NCI-H69 (cell line): Measurements from ENCODE around the gene KRTCAP2.
A peak's percentile ranks its signal among the peaks of the same experiment; 100 is the strongest.

Experiments used
- DNase-seq: peaks from one replicate; lab custom pipeline; 2025; lab: John Stamatoyannopoulos, UW

Gene KRTCAP2

DNA sequence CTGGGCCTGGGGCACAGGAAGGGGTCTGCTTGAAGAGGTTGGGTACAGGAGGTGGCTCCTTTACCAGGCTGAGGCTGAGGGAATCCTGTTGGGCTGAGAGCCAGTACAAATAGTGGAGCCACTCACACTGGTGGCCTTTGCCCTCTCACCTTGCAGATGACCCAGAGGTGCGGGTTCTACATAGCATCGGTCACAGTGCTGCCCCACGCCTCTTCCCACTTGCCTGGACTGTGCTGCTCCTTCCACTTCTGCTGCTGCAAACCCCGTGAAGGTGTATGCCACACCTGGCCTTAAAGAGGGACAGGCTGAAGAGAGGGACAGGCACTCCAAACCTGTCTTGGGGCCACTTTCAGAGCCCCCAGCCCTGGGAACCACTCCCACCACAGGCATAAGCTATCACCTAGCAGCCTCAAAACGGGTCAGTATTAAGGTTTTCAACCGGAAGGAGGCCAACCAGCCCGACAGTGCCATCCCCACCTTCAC lies 39.3 kb downstream of the KRTCAP2 start:
- DNase-seq = no peak

DNA sequence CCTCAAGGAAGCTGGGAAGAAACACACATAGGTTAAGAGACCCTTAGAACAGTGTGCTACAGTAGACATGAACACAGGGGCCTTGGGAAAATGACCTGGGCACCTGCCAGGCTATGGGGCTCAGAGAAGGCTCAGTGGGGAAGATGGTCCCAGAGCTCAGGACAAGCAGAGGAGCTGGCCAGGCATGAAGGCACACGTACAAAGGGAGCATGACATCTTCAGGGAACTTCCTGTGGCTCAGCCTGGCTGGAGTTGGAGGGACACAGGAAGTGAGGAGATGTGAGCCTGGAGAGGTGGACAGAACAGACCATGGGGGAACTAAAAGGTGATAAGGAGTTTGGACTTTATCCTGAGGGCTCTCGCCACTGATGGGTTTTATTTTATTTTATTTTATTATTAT lies 41.2 kb downstream of the KRTCAP2 start:
- no peak for DNase-seq

DNA sequence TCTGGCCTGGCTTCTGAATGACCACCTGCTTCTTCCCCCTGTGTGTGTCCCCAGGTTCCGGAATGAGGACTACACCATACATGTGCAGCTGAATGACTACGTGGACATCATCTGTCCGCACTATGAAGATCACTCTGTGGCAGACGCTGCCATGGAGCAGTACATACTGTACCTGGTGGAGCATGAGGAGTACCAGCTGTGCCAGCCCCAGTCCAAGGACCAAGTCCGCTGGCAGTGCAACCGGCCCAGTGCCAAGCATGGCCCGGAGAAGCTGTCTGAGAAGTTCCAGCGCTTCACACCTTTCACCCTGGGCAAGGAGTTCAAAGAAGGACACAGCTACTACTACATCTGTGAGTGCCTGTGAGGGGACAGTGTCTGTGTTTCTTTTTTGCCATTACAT lies 41.8 kb downstream of the KRTCAP2 start:
- DNase-seq = no peak

DNA sequence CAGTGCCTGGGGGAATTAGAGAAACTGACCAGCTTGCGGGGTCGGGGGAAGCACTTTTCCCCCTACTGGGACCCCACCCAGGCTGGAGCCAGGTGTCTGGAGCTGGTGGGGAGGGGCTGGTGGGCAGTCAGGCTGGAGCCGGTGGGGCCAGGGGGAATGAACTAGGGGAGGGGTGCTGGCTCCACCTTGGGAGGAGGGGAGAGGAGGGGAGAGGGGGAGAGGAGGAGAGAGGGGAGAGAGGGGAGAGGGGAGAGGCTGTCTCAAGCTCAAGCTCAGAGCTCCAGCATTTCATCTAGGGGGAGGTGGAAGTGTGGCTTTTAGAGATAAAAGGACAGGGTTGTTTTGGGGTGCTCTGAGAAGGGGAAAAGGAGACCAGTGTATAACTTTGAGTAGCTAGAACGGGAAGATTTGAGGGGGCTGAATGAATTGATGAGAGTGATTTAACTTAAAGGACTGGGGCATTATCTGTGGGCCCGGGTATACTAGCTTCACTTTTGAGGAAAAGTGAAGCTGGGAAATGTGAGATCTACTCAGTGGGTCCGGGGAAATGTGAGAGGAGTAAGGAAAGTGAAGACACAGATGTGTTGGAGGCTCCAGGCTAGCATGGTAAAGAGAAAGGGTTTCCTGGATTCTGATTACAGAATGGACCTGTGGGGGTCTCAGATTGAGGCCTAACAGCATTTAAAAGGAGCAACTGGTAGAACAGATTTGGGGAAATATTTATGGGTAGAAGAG lies 42.7 kb downstream of the KRTCAP2 start:
- peak; percentile 63 for DNase-seq

DNA sequence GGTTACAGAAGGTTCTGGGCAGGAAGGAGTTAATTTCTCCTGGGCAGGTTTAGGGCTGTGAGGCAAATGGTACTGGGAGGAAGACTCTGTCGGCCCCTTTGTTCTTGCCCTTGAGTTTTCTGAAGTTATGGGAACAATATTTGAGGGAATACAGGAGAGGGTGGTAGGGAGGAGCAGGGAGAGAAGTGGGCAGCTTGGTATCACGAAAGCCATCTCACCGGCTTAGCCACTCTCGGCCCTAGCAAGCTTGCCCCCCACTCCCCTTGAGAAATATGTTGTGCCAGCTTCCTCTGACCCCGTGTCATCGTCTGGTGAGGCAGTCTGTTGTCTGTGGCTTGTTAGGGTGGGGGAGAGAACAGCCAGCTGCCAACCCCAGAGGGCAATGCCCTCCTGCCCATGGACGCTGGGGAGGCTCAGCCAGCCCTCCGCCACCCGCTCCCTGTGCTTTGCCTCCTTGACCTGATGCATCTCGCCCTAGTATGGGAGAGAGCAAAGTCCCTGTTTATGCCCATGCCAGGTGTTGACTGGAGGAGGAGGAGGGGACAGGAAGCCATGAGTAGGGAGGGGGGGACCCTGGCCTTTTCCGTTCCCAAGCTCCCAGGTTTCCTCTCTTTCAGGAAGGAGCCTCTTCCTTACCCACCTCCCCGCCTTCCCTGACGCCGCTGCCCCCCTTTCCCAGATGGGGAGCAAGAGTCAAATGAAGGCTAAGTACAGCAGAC lies 44.2 kb downstream of the KRTCAP2 start:
- DNase-seq = peak; percentile 83

DNA sequence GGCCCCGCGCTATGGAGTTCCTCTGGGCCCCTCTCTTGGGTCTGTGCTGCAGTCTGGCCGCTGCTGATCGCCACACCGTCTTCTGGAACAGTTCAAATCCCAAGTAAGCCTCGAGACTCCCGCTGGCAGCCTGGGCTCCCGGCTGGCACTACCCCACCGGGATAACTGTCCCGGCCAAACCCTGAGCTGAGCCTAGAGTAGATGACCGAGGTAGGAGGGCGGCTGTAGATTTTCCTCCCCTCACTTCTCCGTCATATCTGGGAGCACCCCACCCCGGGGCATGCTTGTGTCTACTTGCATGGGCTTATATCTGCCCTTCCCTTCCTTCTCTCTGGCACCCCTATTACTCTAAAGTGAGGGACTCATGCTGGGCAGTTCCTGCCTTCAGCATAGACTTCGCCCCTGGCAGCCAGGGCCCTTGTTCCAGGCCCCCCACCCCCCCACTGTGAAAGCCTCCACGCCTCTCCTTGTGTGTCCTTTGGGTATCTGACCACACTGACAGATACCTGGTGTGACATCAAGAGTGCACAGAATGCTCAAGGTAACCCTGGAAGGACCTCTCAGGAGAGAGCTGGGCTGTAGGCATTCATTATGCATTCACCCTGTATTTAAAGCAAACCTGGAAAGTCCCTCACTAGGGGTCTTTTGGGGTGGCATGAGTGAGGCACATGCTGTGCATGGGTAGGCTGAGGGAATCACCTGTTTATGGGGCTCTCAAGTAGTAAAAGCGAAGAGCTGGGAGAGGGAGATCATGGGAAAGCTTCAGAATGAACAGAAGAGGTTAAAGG lies 44.9 kb downstream of the KRTCAP2 start:
- DNase-seq = peak; percentile 60

DNA sequence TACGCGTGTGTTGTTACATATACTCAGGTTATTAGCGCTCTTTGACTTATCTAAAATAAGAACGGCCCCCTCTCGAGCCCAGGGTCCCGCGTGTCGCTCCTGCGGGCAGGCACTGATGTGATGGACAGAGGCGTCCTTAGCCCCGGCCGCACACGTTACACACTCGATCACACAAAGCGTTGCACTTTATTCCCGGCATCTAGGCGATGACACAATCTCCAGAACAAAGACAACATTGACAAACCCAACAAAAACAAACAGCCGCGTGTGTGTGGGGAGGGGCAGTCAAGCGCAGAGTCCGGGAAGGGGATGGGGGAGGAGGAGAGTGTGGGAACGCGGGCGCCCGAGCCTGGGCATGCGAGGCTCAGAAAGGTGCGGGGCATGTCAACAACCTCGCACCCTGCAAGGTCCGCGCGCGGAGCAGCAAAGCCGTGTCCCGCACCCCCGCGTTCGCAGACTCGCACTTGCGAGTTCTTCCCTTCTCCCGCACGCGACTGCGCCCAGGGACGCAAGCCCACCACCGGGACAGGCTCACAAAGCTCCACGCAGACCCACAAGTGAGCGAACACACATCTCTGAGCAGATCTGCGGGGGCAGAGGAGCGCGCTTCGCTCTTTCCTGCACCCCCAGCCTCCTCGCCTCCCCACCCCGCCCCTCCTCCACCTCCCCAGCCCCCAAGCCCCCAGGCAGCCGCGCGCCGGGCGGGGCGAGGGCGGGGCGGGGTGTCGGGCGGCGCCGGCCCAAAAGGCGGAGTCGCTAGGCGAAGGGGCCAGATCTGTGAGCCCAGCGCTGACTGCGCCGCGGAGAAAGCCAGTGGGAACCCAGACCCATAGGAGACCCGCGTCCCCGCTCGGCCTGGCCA lies 45.8 kb downstream of the KRTCAP2 start, which contains the start of gene EFNA1:
TSS of gene EFNA1 (plus strand) at position 772 of the 862 bp plus-strand sequence. CDS start 102 bp downstream, outside the sequence.
- peak; percentile 82 for DNase-seq

DNA sequence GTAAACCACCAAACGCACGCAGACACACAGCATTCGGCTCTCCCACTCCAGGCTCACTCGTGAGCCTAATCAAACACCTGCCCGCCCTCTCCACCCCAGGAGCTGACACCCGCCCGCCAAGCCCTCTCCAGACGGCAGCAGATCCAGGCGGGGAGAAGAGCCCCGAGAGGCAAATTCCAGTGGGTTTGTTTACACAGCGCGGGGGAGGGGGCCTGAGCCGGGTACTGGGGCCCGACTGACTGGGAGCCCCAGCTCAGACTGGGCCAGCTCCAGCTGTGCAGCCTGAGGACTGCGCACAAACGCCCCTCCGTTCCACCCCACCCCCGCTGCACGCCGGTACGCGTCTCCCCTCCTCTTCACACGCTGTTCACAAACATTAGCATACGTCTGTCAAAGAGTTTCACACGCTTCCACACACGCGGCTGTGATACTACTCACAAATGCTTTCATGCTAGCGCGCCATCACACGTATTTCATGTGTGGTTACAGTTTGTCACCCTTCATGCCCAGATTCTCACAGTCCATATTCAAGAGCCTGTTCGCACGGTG lies 46.5 kb downstream of the KRTCAP2 start:
- peak; percentile 91 for DNase-seq

DNA sequence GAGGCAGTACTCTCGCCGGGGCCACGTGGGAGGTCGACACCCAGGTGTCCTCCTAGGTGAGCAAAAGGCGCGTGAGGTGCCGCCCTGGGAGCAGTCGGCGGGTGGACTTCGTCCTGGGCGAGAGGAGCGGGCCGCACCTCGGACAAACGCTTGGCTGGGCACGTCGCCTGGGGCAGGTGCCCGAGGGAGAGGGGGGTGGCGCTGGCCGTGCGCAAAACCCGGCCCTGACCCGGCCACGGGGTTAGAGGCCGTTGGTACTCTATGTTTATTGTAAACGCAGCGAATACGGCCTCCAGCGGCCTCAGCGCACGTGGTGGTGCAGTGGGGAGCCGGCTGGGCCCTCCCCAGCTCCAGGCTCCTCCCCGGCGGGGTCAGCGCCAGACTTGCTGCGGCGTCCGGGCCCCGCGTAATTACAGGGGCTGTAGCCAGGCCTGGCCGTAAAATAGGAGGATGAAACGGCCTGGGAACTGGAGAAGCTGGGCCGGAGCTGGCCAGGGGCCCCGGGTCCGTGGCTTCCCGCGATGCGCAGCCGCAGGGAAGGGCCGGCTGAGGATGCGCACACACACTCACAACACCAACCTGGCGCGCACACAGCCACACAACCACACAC lies 47.1 kb downstream of the KRTCAP2 start:
- peak; percentile 91 for DNase-seq

DNA sequence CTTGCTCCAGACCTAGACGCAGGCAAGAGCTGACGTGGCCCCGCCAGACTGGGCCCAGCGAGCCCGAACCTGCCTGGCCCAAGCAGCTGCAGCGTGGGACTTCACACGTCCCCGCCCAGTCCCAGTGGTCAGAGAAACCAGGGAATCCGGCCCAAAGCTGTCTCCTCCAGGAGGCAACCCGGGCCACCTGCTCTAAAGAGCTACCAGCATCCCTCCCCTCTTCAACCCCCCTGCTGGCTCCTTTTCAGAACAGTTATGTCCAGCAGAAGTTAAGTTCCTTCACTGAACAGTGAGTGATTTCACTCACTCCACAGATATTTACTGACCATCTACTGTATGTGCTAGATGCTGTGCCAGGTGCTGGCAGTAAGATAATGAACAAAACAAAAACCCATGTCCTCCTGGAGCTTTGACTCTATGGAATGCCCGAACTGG lies 47.6 kb downstream of the KRTCAP2 start:
- peak; percentile 43 for DNase-seq

DNA sequence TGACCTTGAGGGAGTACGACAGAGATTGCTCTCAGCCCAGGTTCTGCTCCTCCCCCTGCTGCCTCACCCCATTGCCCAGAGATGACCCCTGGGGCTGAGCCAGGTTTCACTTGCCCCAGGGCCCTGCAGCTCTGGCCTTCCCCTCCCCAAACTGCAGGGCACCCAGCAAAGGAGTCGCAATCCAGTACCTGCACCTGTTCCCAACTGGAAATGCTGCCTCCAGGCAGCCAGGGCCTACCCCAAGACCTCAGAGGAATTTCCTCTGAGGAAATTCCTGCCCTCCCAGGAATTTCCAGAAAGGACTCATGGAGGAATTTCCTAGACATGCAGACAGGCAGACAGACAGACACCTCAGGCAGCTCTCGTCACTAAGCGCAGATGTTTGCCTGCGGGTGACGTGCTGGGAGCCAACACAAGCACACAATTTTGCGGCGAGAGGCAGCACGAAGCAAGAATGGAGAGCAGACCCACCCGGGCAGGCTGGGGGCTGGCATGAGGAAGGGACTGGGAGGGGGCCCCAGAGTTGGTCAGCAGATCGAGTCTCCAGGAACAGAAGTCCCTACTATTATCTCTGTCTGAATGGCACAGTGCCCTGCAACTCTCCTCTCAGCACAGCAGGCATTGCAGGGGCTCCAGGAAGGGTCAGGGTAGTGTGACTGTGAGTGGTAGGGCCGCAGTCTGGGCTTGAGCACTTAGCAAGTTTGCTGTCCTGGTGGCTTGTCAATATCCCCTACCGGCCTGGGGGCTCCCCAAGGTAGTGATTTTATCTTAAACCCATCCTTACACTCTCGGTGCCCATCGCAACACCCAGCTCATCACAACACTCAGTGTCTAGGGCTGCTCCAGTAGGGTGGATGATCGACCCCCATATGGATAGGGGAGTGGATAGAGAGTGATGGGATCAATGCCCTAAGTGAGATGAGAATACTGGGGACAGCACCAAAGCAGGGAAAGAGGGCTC lies 48.3 kb downstream of the KRTCAP2 start:
- DNase-seq = peak; percentile 47

DNA sequence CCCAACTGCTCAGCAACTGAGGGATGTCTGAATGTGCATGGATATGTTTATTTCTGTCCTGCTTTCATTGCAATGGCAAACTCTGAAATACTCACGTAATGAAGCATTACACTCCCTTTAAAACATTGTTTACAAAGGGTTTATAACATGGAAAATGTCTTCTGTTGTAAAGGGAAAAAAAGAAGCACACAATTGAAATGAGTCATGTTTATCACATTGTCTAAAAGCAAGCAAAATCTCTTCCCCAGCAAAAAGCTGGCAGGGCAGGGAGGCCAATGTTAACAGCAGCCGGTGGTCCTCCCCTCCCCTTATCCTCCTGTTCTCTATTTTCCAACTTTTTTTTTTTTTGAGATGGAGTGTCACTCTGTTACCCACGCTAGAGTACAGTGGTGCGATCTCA lies 49.3 kb downstream of the KRTCAP2 start:
- DNase-seq = no peak

DNA sequence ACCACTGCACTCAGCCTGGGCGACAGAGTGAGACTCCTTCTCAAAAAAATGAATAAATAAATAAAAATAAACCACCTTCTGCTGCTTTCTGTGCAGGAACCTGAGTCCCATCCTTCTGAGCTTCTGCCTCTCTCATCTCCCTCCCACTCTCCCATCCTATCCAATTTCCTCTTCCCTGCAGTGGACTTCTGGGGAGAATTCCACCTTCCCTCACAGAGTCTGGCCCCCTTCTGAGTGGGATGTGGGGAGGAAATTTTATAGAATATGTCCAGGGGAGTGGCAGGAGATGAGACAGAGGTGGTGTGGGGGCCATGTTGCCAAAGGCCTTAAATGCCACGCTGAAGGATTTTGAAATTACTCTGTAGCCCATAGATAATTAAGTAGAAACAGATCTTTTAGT lies 50.8 kb downstream of the KRTCAP2 start:
- no peak for DNase-seq

DNA sequence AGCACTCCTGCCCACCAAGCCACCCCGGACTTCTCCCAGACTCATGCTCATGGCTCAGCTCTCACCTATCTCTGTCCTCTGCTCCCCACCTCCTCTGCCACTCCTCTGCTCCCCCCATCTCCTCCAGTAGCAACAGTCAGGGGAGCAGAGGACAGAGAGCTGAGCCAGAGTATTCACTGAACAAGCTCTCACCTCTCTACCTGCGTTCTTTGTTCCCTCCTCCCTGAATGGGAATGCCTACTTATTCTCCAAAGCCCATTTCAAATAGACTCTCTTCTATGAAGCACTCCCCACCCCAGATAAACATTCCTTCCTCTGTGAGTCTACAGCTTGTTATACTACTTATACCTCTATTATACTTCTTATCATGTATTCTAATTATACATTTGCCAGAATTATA lies 51.9 kb downstream of the KRTCAP2 start:
- no peak for DNase-seq

DNA sequence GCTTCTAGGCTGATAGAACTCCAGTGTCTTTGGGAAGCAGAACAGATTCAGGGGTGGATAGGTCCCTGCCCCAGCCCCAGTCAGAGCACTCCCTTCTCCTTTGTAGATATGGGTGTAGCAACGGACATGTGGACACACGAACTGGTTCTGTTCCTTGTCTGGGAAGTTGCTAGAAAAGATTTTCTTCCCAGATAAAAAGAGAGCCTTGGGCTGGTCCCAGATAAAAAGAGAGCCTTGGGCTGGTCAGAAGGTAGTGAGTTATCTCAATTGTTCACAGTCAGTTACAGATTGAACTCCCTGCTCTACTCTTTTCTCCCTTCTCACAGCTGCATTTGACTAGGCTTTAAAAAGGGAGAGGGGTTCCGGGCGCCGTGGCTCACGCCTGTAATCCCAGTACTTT lies 52.9 kb downstream of the KRTCAP2 start:
- no peak for DNase-seq
